GM19351 (cell line): Measurements from ENCODE around the gene CD14.
"Not testable (repeated sequence)": the region's sequence is repeated elsewhere in the genome, so short reads cannot be mapped to it uniquely, and the experiment has no call there.

Experiments used
- ATAC-seq: cut with Tn5 transposase; IDR thresholded peaks from one replicate; pipeline ENCODE4 v1.9.1; 2021; ENCODE audit warnings: mild to moderate bottlenecking, moderate library complexity; ENCODE audit not compliant: unreplicated experiment

The CD14 gene

GRCh38 chr5:140635291-140636257 lies 2.6 kb upstream of the CD14 start:
- ATAC-seq: no peak

- ATAC-seq: no peak
These were observed 1.1 kb upstream of the CD14 start for GRCh38 chr5:140634103-140634502.

- ATAC-seq: no peak
These were observed 526 bp upstream of the CD14 start for GRCh38 chr5:140633501-140633900.

GRCh38 chr5:140632366-140633020 lies 482 bp downstream of the CD14 start:
- peak; percentile 51 for ATAC-seq

- ATAC-seq: peak; percentile 46
These were observed 1.1 kb downstream of the CD14 start for GRCh38 chr5:140631831-140632365.

- no peak for ATAC-seq
These were observed 1.9 kb downstream of the CD14 start for GRCh38 chr5:140631036-140631417.

GRCh38 chr5:140630292-140631035 lies 2.5 kb downstream of the CD14 start:
- no peak for ATAC-seq

- ATAC-seq: no peak
These were observed 4.3 kb downstream of the CD14 start for GRCh38 chr5:140628711-140629110.

GRCh38 chr5:140627972-140628371 lies 5.0 kb downstream of the CD14 start:
- no peak for ATAC-seq

GRCh38 chr5:140624886-140625285 lies 8.1 kb downstream of the CD14 start:
- ATAC-seq: not testable (repeated sequence)

- not testable (repeated sequence) for ATAC-seq
These were observed 9.9 kb downstream of the CD14 start for GRCh38 chr5:140623061-140623460.

GRCh38 chr5:140622301-140622700 lies 10.7 kb downstream of the CD14 start:
- ATAC-seq: no peak

- ATAC-seq: no peak
These were observed 21.9 kb downstream of the CD14 start for GRCh38 chr5:140611020-140611521.

GRCh38 chr5:140609126-140609525 lies 23.8 kb downstream of the CD14 start:
- no peak for ATAC-seq

- ATAC-seq: no peak
These were observed 24.3 kb downstream of the CD14 start for GRCh38 chr5:140608722-140609121.

GRCh38 chr5:140607031-140607430 lies 25.9 kb downstream of the CD14 start:
- ATAC-seq: no peak

GRCh38 chr5:140605879-140606278 lies 27.1 kb downstream of the CD14 start:
- ATAC-seq: no peak

- ATAC-seq: no peak
These were observed 29.2 kb downstream of the CD14 start for GRCh38 chr5:140603734-140604133.

GRCh38 chr5:140603446-140603698 lies 29.6 kb downstream of the CD14 start:
- not testable (repeated sequence) for ATAC-seq

- no peak for ATAC-seq
These were observed 30.8 kb downstream of the CD14 start for GRCh38 chr5:140602147-140602546.

GRCh38 chr5:140600096-140600495 lies 32.9 kb downstream of the CD14 start:
- ATAC-seq: no peak
